Embryonic facial prominence (tissue), 1 donor: ENCODE results near the gene PI4KA.

Experiments used
- DNase-seq: peaks from one replicate; pipeline ENCODE4 v3.0.0-alpha.2; 2016; ENCODE audit errors: extremely low spot score

PI4KA gene

GRCh38 chr22:20793748-20794649 is 64.6 kb downstream of the PI4KA start:
- no peak for DNase-seq

DNA sequence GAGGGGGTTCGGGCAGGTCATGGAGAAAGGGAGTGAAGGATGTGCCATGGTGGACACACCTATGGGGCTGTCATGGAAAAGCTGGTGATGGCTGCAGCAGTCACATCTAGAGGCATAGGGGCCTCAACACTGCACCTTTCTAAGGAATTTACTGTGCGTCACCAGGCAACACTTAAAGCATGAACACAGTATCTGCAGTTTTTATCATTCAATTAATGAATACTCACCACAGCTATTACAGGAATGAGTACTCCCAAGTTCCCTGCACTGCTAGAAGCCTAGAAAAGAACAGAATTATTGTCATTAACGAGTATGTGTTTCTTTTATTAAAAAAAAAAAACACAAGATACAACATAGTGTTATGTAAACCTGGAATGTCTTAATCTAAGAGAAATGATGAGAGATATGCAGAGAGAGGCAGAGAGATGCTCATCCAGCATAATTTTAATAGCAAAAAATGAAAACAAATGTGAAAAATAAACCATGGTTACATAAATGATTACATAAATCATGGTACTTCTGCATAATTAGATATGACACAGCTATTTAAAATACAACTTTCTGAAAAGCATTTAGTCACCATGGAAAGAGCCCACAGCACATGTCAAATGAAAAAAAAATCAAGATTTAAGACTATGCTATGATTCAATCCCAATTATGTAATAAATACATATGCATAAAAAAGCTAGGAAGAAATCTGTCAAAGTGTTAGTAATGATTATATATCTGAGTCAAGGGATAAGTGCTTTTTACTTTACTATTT is 65.5 kb downstream of the PI4KA start:
- DNase-seq: no peak

GRCh38 chr22:20792221-20792965 is 66.2 kb downstream of the PI4KA start:
- no peak for DNase-seq

DNA sequence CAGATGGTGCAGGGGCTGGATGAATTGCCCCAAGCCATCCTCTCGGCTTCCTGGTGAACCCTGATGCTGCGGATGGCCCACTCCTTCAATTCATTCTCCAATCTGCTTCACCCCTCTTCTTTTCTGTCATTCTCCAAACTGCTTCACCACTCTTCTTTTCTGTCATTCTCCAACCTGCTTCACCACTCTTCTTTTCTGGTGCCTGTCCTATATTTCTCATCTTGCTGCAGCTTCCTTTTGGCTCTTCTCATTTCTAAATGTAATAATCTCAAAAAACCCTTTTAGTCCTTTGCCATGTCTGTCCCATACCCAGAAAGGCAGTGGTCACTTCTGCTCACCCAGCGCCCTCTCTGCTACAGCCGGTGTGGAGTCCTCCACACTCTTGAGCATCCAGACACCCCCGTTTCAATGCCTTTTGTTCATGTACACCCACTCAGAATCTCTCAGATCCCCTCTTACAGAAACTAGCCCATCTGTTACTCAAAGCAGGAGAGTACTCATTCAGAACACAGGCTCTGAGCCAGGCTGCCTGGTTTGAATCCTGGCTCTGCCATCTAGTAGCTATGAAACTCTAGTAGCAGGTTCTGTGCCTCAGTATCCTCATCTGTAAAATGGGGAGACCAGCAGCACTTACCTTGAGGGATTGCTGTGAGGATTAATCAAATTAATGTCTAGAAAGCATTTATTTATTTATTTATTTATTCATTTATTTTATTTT is 69.8 kb downstream of the PI4KA start:
- DNase-seq: no peak

GRCh38 chr22:20787746-20788626 is 70.6 kb downstream of the PI4KA start:
- no peak for DNase-seq

DNA sequence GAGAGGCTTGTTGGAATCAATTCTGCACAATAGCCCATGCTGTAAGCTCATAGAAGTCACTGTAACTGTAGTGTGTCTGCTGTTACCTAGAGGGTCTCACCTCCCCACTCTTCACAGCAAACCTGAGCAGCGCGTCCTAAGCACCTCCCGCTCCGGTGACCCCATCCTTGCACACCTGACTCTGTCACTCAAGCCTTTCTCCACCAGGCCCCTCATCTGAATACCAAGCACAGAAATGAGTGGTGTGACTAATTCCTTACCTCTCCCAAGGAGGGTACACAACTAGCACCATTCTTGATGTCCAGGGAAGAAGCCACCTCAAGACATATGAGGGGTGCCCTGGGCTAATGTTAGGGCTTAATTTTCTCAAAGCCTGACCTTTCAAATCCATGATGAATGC is 71.4 kb downstream of the PI4KA start:
- no peak for DNase-seq

DNA sequence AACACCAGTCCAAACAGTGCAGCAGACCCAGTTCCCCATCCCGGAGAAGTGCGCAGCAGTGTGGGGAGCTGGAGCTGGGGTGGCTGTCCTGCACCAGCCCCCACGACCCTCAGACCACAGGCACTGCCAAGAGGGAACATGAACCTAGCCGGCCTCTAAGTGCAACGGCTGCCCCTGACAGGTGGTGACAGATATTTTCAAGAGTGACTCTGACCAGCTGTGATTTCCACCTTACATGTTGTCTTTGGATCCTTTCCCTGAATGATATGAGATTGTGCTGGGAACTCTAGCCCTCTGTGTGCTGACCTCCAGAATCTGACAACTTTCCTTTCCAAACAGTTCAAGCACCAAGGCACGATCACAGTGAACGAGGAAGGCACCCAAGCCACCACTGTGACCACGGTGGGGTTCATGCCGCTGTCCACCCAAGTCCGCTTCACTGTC is 72.1 kb downstream of the PI4KA start:
- DNase-seq: no peak

- no peak for DNase-seq
Measured at GRCh38 chr22:20786048-20786447, 72.6 kb downstream of the PI4KA start.

DNA sequence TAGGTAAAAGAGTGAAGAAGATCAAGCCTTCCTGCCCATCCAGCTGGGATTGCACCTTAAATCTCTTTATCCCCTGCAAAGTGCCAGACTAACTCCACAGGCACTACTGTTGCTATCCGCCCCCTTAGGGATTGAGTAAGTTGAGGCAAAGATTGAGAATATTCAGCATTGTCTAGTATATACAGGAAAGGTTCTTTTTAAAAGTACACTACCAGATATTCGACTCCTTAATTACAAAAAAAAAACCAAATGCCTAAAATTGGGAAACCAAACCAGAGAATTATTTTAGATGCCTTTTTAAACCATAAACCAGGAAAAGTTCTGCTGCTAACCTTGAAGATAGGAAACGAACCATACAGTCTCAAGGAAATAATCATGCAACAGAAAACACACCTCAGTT is 73.2 kb downstream of the PI4KA start:
- DNase-seq: no peak

DNA sequence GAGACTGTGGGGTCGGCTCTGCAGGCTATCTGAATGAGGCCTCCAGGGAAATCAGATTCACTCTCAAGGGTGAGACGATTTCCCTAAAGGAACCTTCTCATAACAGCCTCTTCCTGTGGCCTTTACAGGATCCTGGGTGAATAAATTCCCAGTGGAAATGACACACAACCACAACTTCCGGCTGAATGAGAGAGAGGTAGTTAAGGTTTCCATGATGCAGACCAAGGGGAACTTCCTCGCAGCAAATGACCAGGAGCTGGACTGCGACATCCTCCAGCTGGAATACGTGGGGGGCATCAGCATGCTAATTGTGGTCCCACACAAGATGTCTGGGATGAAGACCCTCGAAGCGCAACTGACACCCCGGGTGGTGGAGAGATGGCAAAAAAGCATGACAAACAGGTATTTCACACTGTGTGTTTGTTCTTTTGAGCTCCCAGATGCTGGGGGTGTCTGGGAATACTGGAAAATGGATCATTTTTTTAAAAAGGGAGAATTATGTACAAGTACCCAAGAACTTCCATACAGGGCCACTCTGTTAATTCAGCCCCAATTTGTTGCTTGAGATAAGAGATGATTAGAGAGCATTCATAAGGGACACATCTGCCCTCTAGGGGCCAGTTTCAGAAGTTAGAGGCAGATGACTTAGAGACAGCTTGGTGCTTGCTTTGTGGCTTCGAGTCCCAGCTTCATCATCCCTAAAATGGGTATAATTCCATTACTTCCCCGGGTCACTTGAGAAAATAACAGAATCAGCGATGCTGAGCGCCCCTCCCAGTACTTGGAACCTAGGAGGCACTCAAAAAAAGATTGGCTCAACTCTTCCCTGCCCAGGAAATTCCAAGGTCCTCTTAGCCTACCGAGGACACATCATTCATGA is 74.5 kb downstream of the PI4KA start:
- DNase-seq: no peak

GRCh38 chr22:20783300-20783673 is 75.3 kb downstream of the PI4KA start:
- DNase-seq: no peak

DNA sequence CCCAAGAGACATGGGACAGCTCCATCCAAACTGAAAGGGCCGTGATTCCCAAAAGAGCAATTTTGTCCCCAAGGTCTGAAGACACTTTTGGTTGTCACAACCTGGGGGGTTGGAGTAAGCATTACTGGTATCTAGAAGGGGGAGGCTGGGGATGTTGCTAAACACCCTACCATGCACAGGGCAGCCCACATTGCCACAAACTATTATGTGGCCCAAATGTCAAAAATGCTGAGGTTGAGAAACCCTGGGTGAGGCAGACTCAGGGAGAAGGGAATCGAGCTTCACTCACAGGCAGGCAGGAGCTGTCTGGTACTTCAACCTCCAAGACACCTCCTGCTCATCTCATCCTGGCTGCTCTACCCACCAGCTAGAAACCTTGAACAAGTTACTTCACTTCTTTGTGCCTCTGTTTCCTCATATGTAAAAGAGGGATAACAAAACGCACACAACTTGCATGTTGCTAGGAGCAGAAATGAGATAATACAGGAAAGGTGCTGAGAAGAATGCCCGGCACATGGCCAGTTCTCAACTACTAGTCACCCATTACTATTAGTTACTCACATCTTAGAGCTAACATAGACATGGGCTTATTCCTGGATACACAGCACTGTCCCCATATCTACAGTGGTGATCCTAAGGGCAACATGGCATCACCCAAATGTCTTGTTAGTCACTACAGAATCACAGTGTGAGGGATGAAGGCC is 75.9 kb downstream of the PI4KA start:
- DNase-seq: no peak

- DNase-seq: no peak
Measured at GRCh38 chr22:20782083-20782482, 76.5 kb downstream of the PI4KA start.

DNA sequence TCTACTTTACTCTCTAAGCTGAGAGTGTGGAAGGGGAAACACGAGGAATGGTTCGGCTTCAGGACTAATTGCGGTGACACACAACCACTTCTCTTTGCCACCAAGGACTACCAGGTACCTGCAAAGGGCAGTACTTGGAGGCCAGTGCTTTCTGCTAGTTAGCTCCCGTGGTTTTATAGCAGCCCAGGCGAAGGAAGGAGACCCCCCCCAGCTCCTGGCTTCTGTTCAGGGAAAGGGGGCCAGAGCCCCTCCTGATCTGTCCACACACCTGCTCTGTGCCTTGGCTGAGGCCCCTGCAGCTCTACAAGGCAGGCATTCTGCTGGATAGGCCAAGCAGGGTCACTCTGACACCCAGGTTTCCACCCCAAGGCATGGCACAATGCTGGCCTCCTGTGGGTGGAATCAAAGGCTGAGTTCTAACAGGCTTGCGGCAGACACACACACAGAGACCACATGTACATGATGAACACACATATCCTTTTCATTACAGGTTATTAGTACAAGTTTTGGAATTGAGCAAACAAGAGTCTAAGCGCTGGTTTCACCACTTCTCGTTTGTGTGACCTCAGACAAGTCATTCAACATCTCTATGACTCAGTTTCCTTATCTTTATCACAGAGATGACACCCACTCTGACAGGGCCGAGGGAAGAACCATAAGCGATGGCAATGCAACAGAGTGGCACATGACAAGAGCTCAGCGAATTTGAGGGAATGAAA is 77.2 kb downstream of the PI4KA start:
- DNase-seq: no peak

- no peak for DNase-seq
Measured at GRCh38 chr22:20779818-20780158, 78.8 kb downstream of the PI4KA start.

- DNase-seq: no peak
Measured at GRCh38 chr22:20779014-20779817, 79.4 kb downstream of the PI4KA start.

GRCh38 chr22:20777420-20778177 is 81.0 kb downstream of the PI4KA start:
- DNase-seq: no peak
